PFSK-1 (cell line): ENCODE results near the gene ARPP21.

Source experiments
- FOXP2 ChIP-seq: optimal IDR thresholded peaks from 2 replicates; pipeline ENCODE3; 2011; ENCODE audit warnings: borderline replicate concordance, control low read depth, inconsistent platforms; ENCODE audit not compliant: insufficient read depth; ENCODE audit errors: extremely low read length, extremely low read depth
- POLR2AphosphoS5 ChIP-seq: IDR thresholded peaks from 2 replicates; pipeline ENCODE4 v1.6.1; 2012; ENCODE audit warnings: low read depth, mild to moderate bottlenecking, control low read depth, low read length, moderate library complexity
- REST ChIP-seq, 2 experiments: IDR thresholded peaks; 2 replicates each; pipeline versions ENCODE4 v1.6.1 to v1.8.0; 2011 to 2012; ENCODE audit warnings: low read depth in 2 of 2, low read length in 2 of 2, control low read depth in 1 of 2, inconsistent platforms in 1 of 2, mild to moderate bottlenecking in 1 of 2, moderate library complexity in 1 of 2; ENCODE audit not compliant: insufficient read depth in 1 of 2
- SIN3A ChIP-seq: IDR thresholded peaks from 2 replicates; pipeline ENCODE4 v1.6.1; 2012; ENCODE audit warnings: mild to moderate bottlenecking, low read length, moderate library complexity, borderline replicate concordance; ENCODE audit not compliant: insufficient read depth
- TAF1 ChIP-seq: IDR thresholded peaks from 2 replicates; pipeline ENCODE4 v1.6.1; 2012; ENCODE audit warnings: low read length, control low read depth, borderline replicate concordance; ENCODE audit not compliant: insufficient read depth

Gene ARPP21

DNA sequence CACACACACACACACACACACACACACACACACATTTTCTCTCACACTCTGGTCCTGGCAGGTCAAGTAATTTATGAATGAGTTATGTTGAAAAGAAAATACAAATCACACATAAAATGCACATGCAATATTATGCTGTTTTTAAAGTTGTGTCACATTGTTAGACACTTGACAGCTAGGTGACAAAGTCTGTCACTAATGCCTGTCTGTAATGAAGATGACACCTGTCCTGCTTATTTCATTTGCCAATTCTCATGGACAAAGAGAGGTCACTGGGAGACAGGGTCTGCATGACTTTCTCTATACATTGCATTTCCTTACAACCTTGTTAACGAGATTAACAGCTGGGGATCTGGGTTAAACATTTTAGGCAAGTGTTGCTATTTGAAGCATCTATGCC is 71.2 kb downstream of the ARPP21 start:
- no peak for TF ChIP-seq REST (IDR thresholded peaks at IDR 0.05; ENCODE audit: insufficient read depth in 1 of 2, low read depth in 2 of 2, low read length in 2 of 2)
- TF ChIP-seq SIN3A: no peak
- no peak for TF ChIP-seq POLR2AphosphoS5
- TF ChIP-seq FOXP2: no peak
- TF ChIP-seq TAF1: no peak

- TF ChIP-seq FOXP2 (no peak), TAF1 (no peak), SIN3A (no peak), POLR2AphosphoS5 (no peak), REST (IDR thresholded peaks at IDR 0.05; ENCODE audit: insufficient read depth in 1 of 2, low read depth in 2 of 2, low read length in 2 of 2) (no peak)
Observed at GRCh38 chr3:35718921-35719320, 79.6 kb downstream of the ARPP21 start.

DNA sequence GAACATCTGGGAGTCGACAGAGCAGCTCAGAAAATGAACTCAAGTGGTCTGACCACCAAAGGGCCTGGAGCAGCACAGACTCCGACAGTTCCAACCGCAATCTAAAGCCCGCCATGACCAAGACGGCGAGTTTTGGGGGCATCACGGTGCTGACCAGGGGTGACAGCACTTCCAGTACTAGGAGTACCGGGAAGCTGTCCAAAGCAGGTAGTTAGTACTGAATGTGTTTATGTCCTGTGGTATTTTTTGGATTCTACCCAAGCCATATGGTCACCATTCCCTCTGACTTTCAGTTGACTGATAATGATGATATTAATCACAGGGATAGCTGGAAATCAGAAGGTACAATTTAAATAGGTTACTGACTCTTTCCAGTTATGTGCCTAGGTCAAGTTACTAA is 82.3 kb downstream of the ARPP21 start:
- no peak for TF ChIP-seq POLR2AphosphoS5
- no peak for TF ChIP-seq SIN3A
- TF ChIP-seq REST (IDR thresholded peaks at IDR 0.05; ENCODE audit: insufficient read depth in 1 of 2, low read depth in 2 of 2, low read length in 2 of 2): no peak
- no peak for TF ChIP-seq TAF1
- no peak for TF ChIP-seq FOXP2

- TF ChIP-seq POLR2AphosphoS5 (no peak), REST (IDR thresholded peaks at IDR 0.05; ENCODE audit: insufficient read depth in 1 of 2, low read depth in 2 of 2, low read length in 2 of 2) (no peak), TAF1 (no peak), SIN3A (no peak), FOXP2 (no peak)
Observed at GRCh38 chr3:35722902-35723301, 83.6 kb downstream of the ARPP21 start.

GRCh38 chr3:35723480-35724097 is 84.3 kb downstream of the ARPP21 start:
- no peak for TF ChIP-seq REST (IDR thresholded peaks at IDR 0.05; ENCODE audit: insufficient read depth in 1 of 2, low read depth in 2 of 2, low read length in 2 of 2)
- no peak for TF ChIP-seq SIN3A
- TF ChIP-seq TAF1: no peak
- no peak for TF ChIP-seq POLR2AphosphoS5
- no peak for TF ChIP-seq FOXP2
